ENCODE measurements around the gene AUTS2. TPM values are rescaled to one million over a fixed set of nuclear protein-coding genes. Genes with fewer than 3 reads are reported as not detected.

The AUTS2 gene
- total and polyA plus RNA-seq, 10 of the 15 experiments (the other 5 are each of a cell fraction or from before 2014, with no cell fraction given) = 6.4 to 55.6 (median 21.6) TPM

- H3K9ac ChIP-seq (ENCODE audit: control insufficient read depth, insufficient read depth, low read length) = no peak overlapping the region
- no peak overlapping the region for H2AFZ ChIP-seq (ENCODE audit: control insufficient read depth, low read depth, low read length)
- ChIA-PET RAD21 (ENCODE audit: unreplicated experiment) (no interaction called here), POLR2A (no interaction called here), SMC1A (ENCODE audit: uncharacterized antibody, unreplicated experiment) (no interaction called here), CTCF (no interaction called here)
- H4K20me1 ChIP-seq (ENCODE audit: control insufficient read depth, insufficient read depth) = no peaks in the 10 kb centered on the region
- H3K4me1 ChIP-seq (ENCODE audit: control insufficient read depth, insufficient read depth, low read length) = no peaks in the 10 kb centered on the region
- H3K27me3 ChIP-seq (replicated peaks in 1 of 2; ENCODE audit: control insufficient read depth in 2 of 2, insufficient read depth in 2 of 2, low read length in 1 of 2) = no peaks in the 10 kb centered on the region
- in situ Hi-C loops (cut with MboI) = no loop called here
- no peak for ATAC-seq
- no peaks in the 10 kb centered on the region for H3K9me3 ChIP-seq (replicated peaks; ENCODE audit: control insufficient read depth, insufficient read depth, low read length)
- no peaks in the 10 kb centered on the region for H3K79me2 ChIP-seq (ENCODE audit: control insufficient read depth, insufficient read depth, low read length)
- H3K4me2 ChIP-seq (ENCODE audit: control insufficient read depth, insufficient read depth) = no peak overlapping the region
- H3K4me3 ChIP-seq = no peak overlapping the region
- no TSS peak for BruUV-seq (replicated peaks)
- intact Hi-C loops (cut with micrococcal nuclease; ENCODE audit: unreplicated experiment) = no loop called here
- 50% methylated on average over 11 of the region's 11 CpGs for WGBS (ENCODE audit: insufficient coverage, insufficient replicate concordance, low lambda C conversion rate, missing lambda C conversion rate)
- no peaks in the 10 kb centered on the region for H3K36me3 ChIP-seq (ENCODE audit: control insufficient read depth in 2 of 2, insufficient read depth in 2 of 2, low read length in 1 of 2)
- no peak overlapping the region for H3K27ac ChIP-seq (ENCODE audit: control insufficient read depth, insufficient read depth)
- DNase-seq (ENCODE audit: low read depth, low spot score) = no peak
- no peak for FAIRE-seq
- TF ChIP-seq NFYB (IDR thresholded peaks at IDR 0.05; ENCODE audit: insufficient read depth, low read depth, low read length) (no peak), NRF1 (conservative IDR thresholded peaks at IDR 0.05; ENCODE audit: low read depth, low read length) (no peak), ZSCAN29 (IDR thresholded peaks at IDR 0.05) (no peak), SP1 (IDR thresholded peaks at IDR 0.05; ENCODE audit: low read depth, low read length) (no peak), ZBTB33 (IDR thresholded peaks at IDR 0.05) (no peak), SREBF1 (IDR thresholded peaks at IDR 0.05; ENCODE audit: low read length) (no peak), PKNOX1 (IDR thresholded peaks at IDR 0.05) (no peak), RUNX3 (IDR thresholded peaks at IDR 0.05; ENCODE audit: low read length) (no peak), ZNF384 (IDR thresholded peaks at IDR 0.05; ENCODE audit: borderline replicate concordance, low read depth, low read length) (no peak), RELA (IDR thresholded peaks at IDR 0.05; ENCODE audit: borderline replicate concordance, partially characterized antibody) (no peak)
- TF ChIP-seq, protein P1, sequence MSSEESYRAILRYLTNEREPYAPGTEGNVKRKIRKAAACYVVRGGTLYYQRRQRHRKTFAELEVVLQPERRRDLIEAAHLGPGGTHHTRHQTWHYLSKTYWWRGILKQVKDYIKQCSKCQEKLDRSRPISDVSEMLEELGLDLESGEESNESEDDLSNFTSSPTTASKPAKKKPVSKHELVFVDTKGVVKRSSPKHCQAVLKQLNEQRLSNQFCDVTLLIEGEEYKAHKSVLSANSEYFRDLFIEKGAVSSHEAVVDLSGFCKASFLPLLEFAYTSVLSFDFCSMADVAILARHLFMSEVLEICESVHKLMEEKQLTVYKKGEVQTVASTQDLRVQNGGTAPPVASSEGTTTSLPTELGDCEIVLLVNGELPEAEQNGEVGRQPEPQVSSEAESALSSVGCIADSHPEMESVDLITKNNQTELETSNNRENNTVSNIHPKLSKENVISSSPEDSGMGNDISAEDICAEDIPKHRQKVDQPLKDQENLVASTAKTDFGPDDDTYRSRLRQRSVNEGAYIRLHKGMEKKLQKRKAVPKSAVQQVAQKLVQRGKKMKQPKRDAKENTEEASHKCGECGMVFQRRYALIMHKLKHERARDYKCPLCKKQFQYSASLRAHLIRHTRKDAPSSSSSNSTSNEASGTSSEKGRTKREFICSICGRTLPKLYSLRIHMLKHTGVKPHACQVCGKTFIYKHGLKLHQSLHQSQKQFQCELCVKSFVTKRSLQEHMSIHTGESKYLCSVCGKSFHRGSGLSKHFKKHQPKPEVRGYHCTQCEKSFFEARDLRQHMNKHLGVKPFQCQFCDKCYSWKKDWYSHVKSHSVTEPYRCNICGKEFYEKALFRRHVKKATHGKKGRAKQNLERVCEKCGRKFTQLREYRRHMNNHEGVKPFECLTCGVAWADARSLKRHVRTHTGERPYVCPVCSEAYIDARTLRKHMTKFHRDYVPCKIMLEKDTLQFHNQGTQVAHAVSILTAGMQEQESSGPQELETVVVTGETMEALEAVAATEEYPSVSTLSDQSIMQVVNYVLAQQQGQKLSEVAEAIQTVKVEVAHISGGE (CRISPR knock-in tag; IDR thresholded peaks at IDR 0.05) = no peak
- TF ChIP-seq, protein P2, sequence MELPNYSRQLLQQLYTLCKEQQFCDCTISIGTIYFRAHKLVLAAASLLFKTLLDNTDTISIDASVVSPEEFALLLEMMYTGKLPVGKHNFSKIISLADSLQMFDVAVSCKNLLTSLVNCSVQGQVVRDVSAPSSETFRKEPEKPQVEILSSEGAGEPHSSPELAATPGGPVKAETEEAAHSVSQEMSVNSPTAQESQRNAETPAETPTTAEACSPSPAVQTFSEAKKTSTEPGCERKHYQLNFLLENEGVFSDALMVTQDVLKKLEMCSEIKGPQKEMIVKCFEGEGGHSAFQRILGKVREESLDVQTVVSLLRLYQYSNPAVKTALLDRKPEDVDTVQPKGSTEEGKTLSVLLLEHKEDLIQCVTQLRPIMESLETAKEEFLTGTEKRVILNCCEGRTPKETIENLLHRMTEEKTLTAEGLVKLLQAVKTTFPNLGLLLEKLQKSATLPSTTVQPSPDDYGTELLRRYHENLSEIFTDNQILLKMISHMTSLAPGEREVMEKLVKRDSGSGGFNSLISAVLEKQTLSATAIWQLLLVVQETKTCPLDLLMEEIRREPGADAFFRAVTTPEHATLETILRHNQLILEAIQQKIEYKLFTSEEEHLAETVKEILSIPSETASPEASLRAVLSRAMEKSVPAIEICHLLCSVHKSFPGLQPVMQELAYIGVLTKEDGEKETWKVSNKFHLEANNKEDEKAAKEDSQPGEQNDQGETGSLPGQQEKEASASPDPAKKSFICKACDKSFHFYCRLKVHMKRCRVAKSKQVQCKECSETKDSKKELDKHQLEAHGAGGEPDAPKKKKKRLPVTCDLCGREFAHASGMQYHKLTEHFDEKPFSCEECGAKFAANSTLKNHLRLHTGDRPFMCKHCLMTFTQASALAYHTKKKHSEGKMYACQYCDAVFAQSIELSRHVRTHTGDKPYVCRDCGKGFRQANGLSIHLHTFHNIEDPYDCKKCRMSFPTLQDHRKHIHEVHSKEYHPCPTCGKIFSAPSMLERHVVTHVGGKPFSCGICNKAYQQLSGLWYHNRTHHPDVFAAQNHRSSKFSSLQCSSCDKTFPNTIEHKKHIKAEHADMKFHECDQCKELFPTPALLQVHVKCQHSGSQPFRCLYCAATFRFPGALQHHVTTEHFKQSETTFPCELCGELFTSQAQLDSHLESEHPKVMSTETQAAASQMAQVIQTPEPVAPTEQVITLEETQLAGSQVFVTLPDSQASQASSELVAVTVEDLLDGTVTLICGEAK (IDR thresholded peaks at IDR 0.05; ENCODE audit: borderline replicate concordance) = no peak
These were observed 976.9 kb downstream of the AUTS2 start for GRCh38 chr7:70574970-70575799.

Measured in GM12878 (cell line).